LNCaP clone FGC (cell line): Measurements from ENCODE around the gene KBTBD7.
"Not testable (repeated sequence)": the region's sequence is repeated elsewhere in the genome, so short reads cannot be mapped to it uniquely, and the experiment has no call there.

Experiments
- DNase-seq: peaks from one replicate; pipeline ENCODE4 v3.0.0-alpha.2; 2011; ENCODE audit warnings: low read depth
- H3K4me3 ChIP-seq: 2 replicates; pipeline ENCODE4 v1.5.1; 2011; ENCODE audit warnings: mild to moderate bottlenecking, low read depth, low read length, control low read depth
- TF ChIP-seq, protein P1 (sequence below): IDR thresholded peaks from 2 replicates; pipeline ENCODE4 v1.5.1; 2012; ENCODE audit warnings: mild to moderate bottlenecking; ENCODE audit not compliant: control insufficient read depth, insufficient read depth; ENCODE audit errors: extremely low read depth

The KBTBD7 gene

GRCh38 chr13:41179593-41180250 lies 14.6 kb downstream of the KBTBD7 start:
- no peak overlapping the region for H3K4me3 ChIP-seq
- TF ChIP-seq, protein P1, sequence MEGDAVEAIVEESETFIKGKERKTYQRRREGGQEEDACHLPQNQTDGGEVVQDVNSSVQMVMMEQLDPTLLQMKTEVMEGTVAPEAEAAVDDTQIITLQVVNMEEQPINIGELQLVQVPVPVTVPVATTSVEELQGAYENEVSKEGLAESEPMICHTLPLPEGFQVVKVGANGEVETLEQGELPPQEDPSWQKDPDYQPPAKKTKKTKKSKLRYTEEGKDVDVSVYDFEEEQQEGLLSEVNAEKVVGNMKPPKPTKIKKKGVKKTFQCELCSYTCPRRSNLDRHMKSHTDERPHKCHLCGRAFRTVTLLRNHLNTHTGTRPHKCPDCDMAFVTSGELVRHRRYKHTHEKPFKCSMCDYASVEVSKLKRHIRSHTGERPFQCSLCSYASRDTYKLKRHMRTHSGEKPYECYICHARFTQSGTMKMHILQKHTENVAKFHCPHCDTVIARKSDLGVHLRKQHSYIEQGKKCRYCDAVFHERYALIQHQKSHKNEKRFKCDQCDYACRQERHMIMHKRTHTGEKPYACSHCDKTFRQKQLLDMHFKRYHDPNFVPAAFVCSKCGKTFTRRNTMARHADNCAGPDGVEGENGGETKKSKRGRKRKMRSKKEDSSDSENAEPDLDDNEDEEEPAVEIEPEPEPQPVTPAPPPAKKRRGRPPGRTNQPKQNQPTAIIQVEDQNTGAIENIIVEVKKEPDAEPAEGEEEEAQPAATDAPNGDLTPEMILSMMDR = no peak
- no peak for DNase-seq

DNA sequence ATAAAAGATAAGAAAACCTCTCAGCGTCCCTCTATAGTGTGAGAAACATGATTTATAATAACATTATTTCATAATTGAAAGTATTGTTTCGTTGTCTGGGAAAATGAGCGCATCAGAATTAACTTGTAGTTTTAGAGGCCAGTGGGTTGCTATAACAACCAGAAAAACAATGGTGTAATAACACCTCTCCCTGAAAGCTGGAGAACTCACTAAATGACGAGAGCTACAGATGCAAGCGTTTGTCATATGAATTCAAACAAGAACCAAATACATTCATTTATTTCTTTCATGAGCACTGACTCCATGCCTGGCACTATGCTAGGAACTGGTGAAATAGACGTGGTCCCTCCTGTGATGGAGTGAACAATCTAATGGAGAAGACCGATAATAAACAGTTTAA lies 16.3 kb downstream of the KBTBD7 start:
- H3K4me3 ChIP-seq = no peak overlapping the region
- TF ChIP-seq, protein P1 = no peak
- no peak for DNase-seq

DNA sequence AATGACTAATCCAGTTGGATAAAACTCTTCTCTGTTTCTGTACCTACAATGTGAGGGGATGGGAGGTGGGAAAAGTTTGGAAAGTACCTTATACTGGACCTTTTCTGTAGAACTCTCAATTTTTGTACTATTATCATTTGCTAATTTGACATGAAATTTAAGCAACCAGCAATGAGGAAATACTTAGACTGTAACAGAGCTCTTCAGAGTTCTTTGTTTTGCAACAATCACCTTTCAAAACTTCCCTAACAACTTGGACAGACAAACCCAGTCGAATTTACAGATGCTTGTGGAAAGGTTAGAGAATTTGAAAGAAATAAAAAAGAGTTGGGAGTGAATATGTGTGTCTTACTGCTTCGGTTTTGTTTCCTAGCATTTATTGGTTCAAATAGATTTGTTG lies 16.8 kb downstream of the KBTBD7 start:
- no peak for DNase-seq
- TF ChIP-seq, protein P1 = no peak
- H3K4me3 ChIP-seq = no peak overlapping the region

DNA sequence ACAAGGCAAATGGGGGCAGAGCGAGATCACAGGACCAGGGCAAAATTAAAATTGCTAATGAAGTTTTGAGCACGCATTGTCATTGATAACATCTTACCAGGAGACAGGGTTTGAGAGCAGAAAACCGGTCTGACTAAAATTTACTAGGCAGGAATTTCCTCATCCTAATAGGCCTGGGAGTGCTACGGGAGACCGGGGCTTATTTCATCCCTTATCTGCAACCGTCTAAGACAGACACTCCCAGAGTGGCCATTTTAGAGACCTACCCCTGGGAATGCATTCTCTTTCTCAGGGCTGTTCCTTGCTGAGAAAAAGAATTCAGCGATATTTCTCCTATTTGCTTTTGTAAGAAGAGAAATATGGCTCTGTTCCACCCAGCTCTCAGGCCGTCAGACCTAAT lies 18.8 kb downstream of the KBTBD7 start:
- DNase-seq = not testable (repeated sequence)

DNA sequence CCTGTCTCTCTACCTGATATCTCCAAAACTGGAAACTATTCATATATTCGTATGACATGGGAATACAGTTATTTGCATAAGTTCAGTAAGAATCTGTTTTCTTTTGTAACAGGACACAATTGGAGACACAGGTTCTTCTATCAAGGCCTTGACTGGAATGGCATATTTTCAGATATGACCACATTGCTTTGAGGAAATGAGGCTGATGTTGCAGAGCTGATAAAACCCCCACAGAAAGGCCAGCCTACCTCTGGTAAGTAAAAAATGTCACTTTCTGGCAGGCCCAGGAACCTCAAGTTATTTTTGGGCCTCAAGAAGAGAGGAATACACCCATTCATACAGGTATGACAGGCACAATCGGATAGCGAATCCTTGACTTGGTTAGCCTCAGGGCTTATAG lies 32.2 kb downstream of the KBTBD7 start:
- DNase-seq = no peak
- no peak overlapping the region for H3K4me3 ChIP-seq
- TF ChIP-seq, protein P1 = no peak

More for the DNA sequence above, 18.8 kb downstream of the KBTBD7 start:
- H3K4me3 ChIP-seq = not testable (repeated sequence)

GRCh38 chr13:41159174-41159573 lies 35.2 kb downstream of the KBTBD7 start:
- no peak overlapping the region for H3K4me3 ChIP-seq
- DNase-seq = no peak
- TF ChIP-seq, protein P1 = no peak

DNA sequence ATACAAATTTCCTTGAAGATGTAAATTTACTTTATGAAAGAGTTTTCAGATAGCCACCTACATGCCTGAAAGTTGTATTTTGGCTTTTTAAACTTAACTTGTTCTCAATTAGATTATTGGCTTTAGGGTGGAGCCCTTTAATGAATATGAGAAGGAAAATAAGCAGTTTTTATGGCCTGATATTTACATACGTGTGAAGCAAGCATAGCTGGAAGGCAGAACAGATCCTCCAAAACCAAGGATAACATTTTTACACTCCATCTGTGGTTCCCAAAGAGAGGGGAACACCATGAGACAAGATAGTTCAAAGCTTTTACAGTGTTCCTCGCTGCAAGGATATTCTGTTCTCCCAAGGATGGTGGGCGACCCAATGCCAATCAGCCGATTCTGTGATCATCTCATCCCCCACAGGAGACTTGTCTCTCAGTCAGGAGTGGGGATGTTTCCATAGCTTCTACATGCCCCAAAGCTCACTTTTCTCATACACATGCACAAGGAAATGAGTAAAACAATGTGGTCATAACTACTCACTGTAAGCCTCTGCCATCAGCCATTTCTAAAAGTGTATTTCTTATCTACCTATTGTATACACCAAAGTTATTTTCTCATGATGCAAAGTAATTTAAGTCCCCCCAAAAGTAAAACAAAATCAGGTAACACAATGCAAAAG lies 37.2 kb downstream of the KBTBD7 start:
- H3K4me3 ChIP-seq = no peak overlapping the region

More for the DNA sequence above, 37.2 kb downstream of the KBTBD7 start:
- TF ChIP-seq, protein P1 = no peak
- DNase-seq = no peak
